GM12891 (cell line): ENCODE data around the gene TCAP.
"Not testable (repeated sequence)": the region's sequence is repeated elsewhere in the genome, so short reads cannot be mapped to it uniquely, and the experiment has no call there.

Experiments
- PAX5 ChIP-seq: IDR thresholded peaks from 2 replicates; pipeline ENCODE4 v1.6.1; 2011; ENCODE audit warnings: low read length, moderate library complexity, mild to moderate bottlenecking; ENCODE audit not compliant: insufficient read depth, severe bottlenecking
- POU2F2 ChIP-seq: IDR thresholded peaks from 2 replicates; pipeline ENCODE4 v1.6.1; 2011; ENCODE audit warnings: low read depth, mild to moderate bottlenecking, control low read depth, low read length, moderate library complexity

GRCh38 chr17:39699157-39699817 is 34.1 kb downstream of the TCAP start:
- TF ChIP-seq POU2F2, PAX5: not testable (repeated sequence)
